ENCODE measurements around the gene RIMKLA. TPM values are rescaled to one million over a fixed set of nuclear protein-coding genes. Genes with fewer than 3 reads are reported as not detected.
A peak's percentile ranks its signal among the peaks of the same experiment; 100 is the strongest.

The RIMKLA gene
- polyA plus RNA-seq, 3 donors = not detected

DNA sequence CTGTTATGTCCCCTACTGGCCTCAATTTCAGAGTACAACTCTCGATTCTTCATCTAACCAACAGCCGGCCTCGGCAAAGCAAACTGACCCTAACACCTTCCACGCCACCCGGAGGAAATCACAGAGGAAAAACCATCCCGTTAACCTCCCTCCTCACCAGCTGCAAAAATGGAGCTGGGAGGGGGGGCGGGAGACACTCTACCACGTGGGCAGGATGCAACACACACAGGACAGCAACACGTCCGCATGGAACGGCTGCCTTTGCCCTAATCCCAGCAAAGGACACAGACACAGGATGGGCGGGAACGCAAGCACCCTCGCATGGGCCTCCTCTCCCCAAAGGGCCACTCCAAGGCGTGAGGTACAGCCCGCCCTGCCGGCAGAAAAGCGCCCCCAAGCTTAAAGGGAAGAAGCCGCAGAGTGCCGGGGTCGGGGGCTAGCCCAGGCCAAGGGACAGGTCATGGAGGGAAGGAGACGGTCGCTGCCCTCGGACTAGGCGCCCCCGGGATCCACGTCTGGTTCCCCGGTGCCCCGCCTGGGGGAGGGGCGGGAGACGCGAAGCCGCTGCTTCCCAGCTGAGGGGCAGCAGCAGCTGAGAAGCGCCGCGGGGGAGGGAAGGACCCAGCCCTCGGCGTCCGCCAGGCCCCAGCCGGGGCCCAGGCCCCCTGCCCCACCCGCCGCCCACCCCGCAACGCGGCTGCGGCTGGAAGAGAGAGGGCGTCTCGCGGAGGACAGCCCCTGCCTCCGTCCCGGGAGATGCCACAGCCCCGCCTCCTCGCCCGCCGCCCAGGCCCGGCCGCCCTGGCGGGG lies 46.1 kb upstream of the RIMKLA start:
- peaks cover 0 to 1% (median 0%) of the 10 kb centered on the region in 7 donors for H3K9me3 Mint-ChIP-seq
- H3K79me2 ChIP-seq (ENCODE audit: insufficient read depth, low read length) = peaks cover 60% of the 10 kb centered on the region
- TF ChIP-seq, protein P1, sequence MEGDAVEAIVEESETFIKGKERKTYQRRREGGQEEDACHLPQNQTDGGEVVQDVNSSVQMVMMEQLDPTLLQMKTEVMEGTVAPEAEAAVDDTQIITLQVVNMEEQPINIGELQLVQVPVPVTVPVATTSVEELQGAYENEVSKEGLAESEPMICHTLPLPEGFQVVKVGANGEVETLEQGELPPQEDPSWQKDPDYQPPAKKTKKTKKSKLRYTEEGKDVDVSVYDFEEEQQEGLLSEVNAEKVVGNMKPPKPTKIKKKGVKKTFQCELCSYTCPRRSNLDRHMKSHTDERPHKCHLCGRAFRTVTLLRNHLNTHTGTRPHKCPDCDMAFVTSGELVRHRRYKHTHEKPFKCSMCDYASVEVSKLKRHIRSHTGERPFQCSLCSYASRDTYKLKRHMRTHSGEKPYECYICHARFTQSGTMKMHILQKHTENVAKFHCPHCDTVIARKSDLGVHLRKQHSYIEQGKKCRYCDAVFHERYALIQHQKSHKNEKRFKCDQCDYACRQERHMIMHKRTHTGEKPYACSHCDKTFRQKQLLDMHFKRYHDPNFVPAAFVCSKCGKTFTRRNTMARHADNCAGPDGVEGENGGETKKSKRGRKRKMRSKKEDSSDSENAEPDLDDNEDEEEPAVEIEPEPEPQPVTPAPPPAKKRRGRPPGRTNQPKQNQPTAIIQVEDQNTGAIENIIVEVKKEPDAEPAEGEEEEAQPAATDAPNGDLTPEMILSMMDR (IDR thresholded peaks at IDR 0.05) = no peak
- H3K4me2 ChIP-seq (replicated peaks; ENCODE audit: extremely low read depth, low read length, poor library complexity, severe bottlenecking) = peak overlapping the region; percentile 100
- no peaks in the 10 kb centered on the region for H3K27me3 ChIP-seq (ENCODE audit: control insufficient read depth in 2 of 2, insufficient read depth in 2 of 2, low read length in 2 of 2)
- H3K36me3 ChIP-seq (replicated peaks in 1 of 2; ENCODE audit: control insufficient read depth in 1 of 2, insufficient read depth in 2 of 2, low read length in 2 of 2) = no peaks in the 10 kb centered on the region
- DNase-seq = peak in 1 of 3 donors; percentile 20
- peaks cover 40% of the 10 kb centered on the region for H3K4me1 Mint-ChIP-seq
- peak overlapping the region; percentile 54 to 92 (median 82) for H3K27ac Mint-ChIP-seq
- no peaks in the 10 kb centered on the region for H3K9me3 ChIP-seq (replicated peaks in 1 of 2; ENCODE audit: control insufficient read depth in 1 of 2, insufficient read depth in 1 of 2, low read length in 2 of 2)
- intact Hi-C loops (cut with micrococcal nuclease) = loop anchor here (2.0 to 10.0 kb wide), 6 partner anchors 122 to 838 kb away; partner anchors contain the start of genes C1orf50 (in 2 of the 2), P3H1 (in 2 of the 2), CCDC30 (in 1 of the 2) and CFAP57 (in 1 of the 2)
- peaks cover 0 to 3% (median under 1%) of the 10 kb centered on the region in 3 donors for H3K27me3 Mint-ChIP-seq (ENCODE audit: low read depth in 3 of 3)
- WGBS (ENCODE audit: insufficient coverage) = 0% methylated on average over 52 of the region's 58 CpGs
- peak overlapping the region; percentile 67 to 95 (median 90) for H3K4me3 ChIP-seq (replicated peaks in 1 of 3; ENCODE audit: low read depth in 2 of 3, low read length in 3 of 3)
- H4K20me1 ChIP-seq (ENCODE audit: insufficient read depth, low read length) = peaks cover 50% of the 10 kb centered on the region
- peaks cover 0 to 2% of the 10 kb centered on the region in 2 donors for H3K36me3 Mint-ChIP-seq
- peak overlapping the region; percentile 4 to 86 for H3K27ac ChIP-seq (ENCODE audit: low read depth in 1 of 2, low read length in 2 of 2)
- H2AFZ ChIP-seq (ENCODE audit: insufficient read depth, low read depth, low read length, poor library complexity, severe bottlenecking) = peak overlapping the region; percentile 100
- peak overlapping the region; percentile 90 to 95 for H3K4me3 Mint-ChIP-seq
- peak overlapping the region; percentile 93 for H3K9ac ChIP-seq (ENCODE audit: insufficient read depth, low read length, poor library complexity, severe bottlenecking)
- H3K4me1 ChIP-seq (ENCODE audit: control insufficient read depth in 1 of 2, insufficient read depth in 2 of 2, low read length in 2 of 2) = peaks cover 20 to 28% of the 10 kb centered on the region in 2 donors

DNA sequence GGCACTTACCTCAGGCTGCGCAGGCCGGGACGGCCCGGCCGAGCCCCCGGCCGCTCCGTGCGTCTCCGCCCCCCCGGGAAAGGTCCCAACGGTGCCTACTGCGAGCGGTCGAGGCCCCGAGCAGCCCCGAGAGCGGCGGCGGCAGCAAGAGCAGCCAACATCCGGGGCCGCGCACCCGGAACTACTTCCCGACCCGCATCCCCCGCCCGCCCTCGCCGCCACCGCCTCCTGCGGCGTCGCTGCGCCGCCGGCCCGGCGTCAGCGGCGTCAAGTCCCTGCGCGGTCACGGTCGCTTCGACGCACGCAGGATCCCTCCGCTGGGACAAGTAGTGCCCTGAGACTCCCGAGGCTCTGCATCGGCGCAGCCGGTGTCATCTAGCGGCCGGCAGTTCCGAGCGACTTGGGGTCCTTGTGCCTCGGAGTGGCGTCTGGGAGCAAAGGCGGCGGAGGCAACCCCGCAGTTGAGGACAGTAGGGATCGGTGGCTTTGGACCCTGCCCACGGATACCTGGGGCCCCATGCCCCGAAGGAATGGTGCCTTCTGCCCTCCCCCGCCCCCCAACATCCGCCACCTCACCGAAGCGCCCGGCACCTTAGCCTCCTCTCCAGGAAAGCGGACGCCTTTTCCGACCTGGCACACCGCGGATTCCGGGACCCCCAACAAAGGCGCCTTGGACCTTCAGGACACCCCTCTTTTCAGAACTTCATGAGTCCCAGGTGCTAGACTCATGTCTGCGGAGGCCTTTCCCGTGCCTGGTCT lies 45.4 kb upstream of the RIMKLA start, which contains the start of gene FOXJ3:
TSS of gene FOXJ3 (minus strand) at position 186 of the 759 bp plus-strand sequence. CDS start 24,142 bp downstream, outside the sequence.
- H3K4me1 Mint-ChIP-seq = peaks cover 38% of the 10 kb centered on the region
- H3K4me3 Mint-ChIP-seq = peak within 1 kb of the TSS; percentile 90 to 95
- Histone ChIP-seq H3K27ac (ENCODE audit: low read depth in 1 of 2, low read length in 2 of 2) (peak within 1 kb of the TSS; percentile 66 to 86), H3K79me2 (ENCODE audit: insufficient read depth, low read length) (peaks cover 53% of the 10 kb centered on the region), H3K9me3 (replicated peaks in 1 of 2; ENCODE audit: control insufficient read depth in 1 of 2, insufficient read depth in 1 of 2, low read length in 2 of 2) (no peaks in the 10 kb centered on the region), H3K9ac (ENCODE audit: insufficient read depth, low read length, poor library complexity, severe bottlenecking) (peak within 1 kb of the TSS; percentile 93), H3K4me2 (replicated peaks; ENCODE audit: extremely low read depth, low read length, poor library complexity, severe bottlenecking) (peak within 1 kb of the TSS; percentile 100), H2AFZ (ENCODE audit: insufficient read depth, low read depth, low read length, poor library complexity, severe bottlenecking) (peak within 1 kb of the TSS; percentile 100), H3K27me3 (ENCODE audit: control insufficient read depth in 2 of 2, insufficient read depth in 2 of 2, low read length in 2 of 2) (no peaks in the 10 kb centered on the region), H4K20me1 (ENCODE audit: insufficient read depth, low read length) (peaks cover 42% of the 10 kb centered on the region), H3K4me1 (ENCODE audit: control insufficient read depth in 1 of 2, insufficient read depth in 2 of 2, low read length in 2 of 2) (peaks cover 20 to 28% of the 10 kb centered on the region in 2 donors), H3K4me3 (replicated peaks in 1 of 3; ENCODE audit: low read depth in 2 of 3, low read length in 3 of 3) (peak within 1 kb of the TSS; percentile 67 to 95 (median 90)), H3K36me3 (replicated peaks in 1 of 2; ENCODE audit: control insufficient read depth in 1 of 2, insufficient read depth in 2 of 2, low read length in 2 of 2) (no peaks in the 10 kb centered on the region)
- peaks cover 0 to 1% (median 0%) of the 10 kb centered on the region in 7 donors for H3K9me3 Mint-ChIP-seq
- TF ChIP-seq, protein P1 (IDR thresholded peaks at IDR 0.05) = no peak
- peaks cover 0 to 4% (median 2%) of the 10 kb centered on the region in 3 donors for H3K27me3 Mint-ChIP-seq (ENCODE audit: low read depth in 3 of 3)
- WGBS (ENCODE audit: insufficient coverage) = under 1% methylated on average over 76 of the region's 79 CpGs
- H3K27ac Mint-ChIP-seq = peak within 1 kb of the TSS; percentile 76 to 95 (median 89)
- intact Hi-C loops (cut with micrococcal nuclease) = loop anchor here (2.0 to 10.0 kb wide), 6 partner anchors 122 to 838 kb away; partner anchors contain the start of genes C1orf50 (in 2 of the 2), P3H1 (in 2 of the 2), CCDC30 (in 1 of the 2) and CFAP57 (in 1 of the 2)
- DNase-seq = peak; percentile 84 to 94 (median 90)
- peaks cover 0 to 2% of the 10 kb centered on the region in 2 donors for H3K36me3 Mint-ChIP-seq
